Liver (tissue), 9 donors: ENCODE measurements around the gene BHMT2. TPM values are rescaled to one million over a fixed set of nuclear protein-coding genes. Genes with fewer than 3 reads are reported as not detected.
A peak's percentile ranks its signal among the peaks of the same experiment; 100 is the strongest.

Experiments used
- DNase-seq: peaks from one replicate; pipeline ENCODE4 v3.0.0-alpha.2; 2017; ENCODE audit warnings: low spot score
- H3K27ac ChIP-seq, 2 donors: one replicate each; pipeline ENCODE4 v1.7.0; 2013; ENCODE audit warnings: inconsistent platforms in 2 of 2, low read length in 2 of 2, control low read depth in 1 of 2, low read depth in 1 of 2, mild to moderate bottlenecking in 1 of 2
- H3K27me3 ChIP-seq, 4 donors: one replicate each; pipeline versions ENCODE4 v1.6.1 to v1.7.0; 2013; ENCODE audit warnings: low read length in 3 of 4, inconsistent platforms in 1 of 4, mild to moderate bottlenecking in 1 of 4, moderate library complexity in 1 of 4; ENCODE audit not compliant: control insufficient read depth in 4 of 4, insufficient read depth in 4 of 4
- H3K36me3 ChIP-seq, 4 donors: one replicate each; pipeline versions ENCODE4 v1.6.1 to v1.7.0; 2013; ENCODE audit warnings: low read length in 3 of 4, mild to moderate bottlenecking in 3 of 4, low read depth in 1 of 4, moderate library complexity in 1 of 4; ENCODE audit not compliant: control insufficient read depth in 4 of 4, insufficient read depth in 3 of 4
- H3K4me1 ChIP-seq, 4 donors: one replicate each; pipeline versions ENCODE4 v1.6.1 to v1.7.0; 2013; ENCODE audit warnings: low read length in 3 of 4, mild to moderate bottlenecking in 3 of 4, moderate library complexity in 1 of 4; ENCODE audit not compliant: control insufficient read depth in 4 of 4, insufficient read depth in 4 of 4
- H3K4me3 ChIP-seq, 3 donors: one replicate each; pipeline versions ENCODE4 v1.6.1 to v1.7.0; 2013; ENCODE audit warnings: low read length in 3 of 3, control low read depth in 1 of 3, low read depth in 1 of 3, mild to moderate bottlenecking in 1 of 3
- H3K9ac ChIP-seq, 2 donors: one replicate each; pipeline ENCODE4 v1.7.0; 2013; ENCODE audit warnings: low read length in 2 of 2, mild to moderate bottlenecking in 2 of 2, moderate library complexity in 2 of 2, control low read depth in 1 of 2, low read depth in 1 of 2
- H3K9me3 ChIP-seq, 4 donors: one replicate each; pipeline versions ENCODE4 v1.6.1 to v1.7.0; 2013; ENCODE audit warnings: low read length in 3 of 4; ENCODE audit not compliant: control insufficient read depth in 4 of 4
- EGR1 ChIP-seq, 2 donors: IDR thresholded peaks; 2 replicates each; pipeline ENCODE4 v1.6.1; 2016 to 2018; ENCODE audit warnings: antibody characterized with exemption in 2 of 2, low read depth in 2 of 2
- FOXA2 ChIP-seq: IDR thresholded peaks from 2 replicates; pipeline ENCODE4 v1.6.1; 2016; ENCODE audit warnings: antibody characterized with exemption
- GABPA ChIP-seq, 2 donors: IDR thresholded peaks in 1 of 2; conservative IDR thresholded peaks in 1 of 2; 2 replicates each; pipeline ENCODE4 v1.6.1; 2016; ENCODE audit warnings: antibody characterized with exemption in 2 of 2, mild to moderate bottlenecking in 1 of 2, moderate library complexity in 1 of 2
- HNF4A ChIP-seq, 2 donors: conservative IDR thresholded peaks; 2 replicates each; pipeline ENCODE4 v1.6.1; 2016; ENCODE audit warnings: antibody characterized with exemption in 2 of 2, mild to moderate bottlenecking in 2 of 2
- HNF4G ChIP-seq: IDR thresholded peaks from 2 replicates; pipeline ENCODE4 v1.6.1; 2016; ENCODE audit warnings: antibody characterized with exemption
- JUND ChIP-seq, 2 donors: IDR thresholded peaks; 2 replicates each; pipeline ENCODE4 v1.6.1; 2016; ENCODE audit warnings: antibody characterized with exemption in 2 of 2
- NR2F2 ChIP-seq: IDR thresholded peaks from 2 replicates; pipeline ENCODE4 v1.6.1; 2016; ENCODE audit warnings: antibody characterized with exemption
- RAD21 ChIP-seq, 2 donors: IDR thresholded peaks; 2 replicates each; pipeline ENCODE4 v1.6.1; 2016; ENCODE audit warnings: antibody characterized with exemption in 2 of 2, mild to moderate bottlenecking in 2 of 2
- RXRA ChIP-seq, 2 donors: IDR thresholded peaks; 2 replicates each; pipeline ENCODE4 v1.6.1; 2017 to 2018; ENCODE audit warnings: antibody characterized with exemption in 2 of 2, mild to moderate bottlenecking in 1 of 2
- TAF1 ChIP-seq: conservative IDR thresholded peaks from 2 replicates; pipeline ENCODE4 v1.6.1; 2016; ENCODE audit warnings: antibody characterized with exemption, mild to moderate bottlenecking
- YY1 ChIP-seq: IDR thresholded peaks from 2 replicates; pipeline ENCODE4 v1.6.1; 2016; ENCODE audit warnings: antibody characterized with exemption, mild to moderate bottlenecking
- WGBS: extraction: QIAGEN DNeasy Blood & Tissue Kit; methylation state at CpG from one replicate; pipeline ENCODE4 v1.1.7; 2013; 5-methylcytosine and 5-hydroxymethylcytosine counted together
- polyA plus RNA-seq, 2 donors: library from polyadenylated mRNA; stranded (reverse) in 1 of 2; unstranded in 1 of 2; fragments of 200-250 nt in 1 of 2; fragments of >200 nt in 1 of 2; fragmentation: Nextera tagmentation in 1 of 2; extraction: Ambion mirVana in 1 of 2; gene quantifications; one replicate each; pipeline versions ENCODE4 v1.2.1 to v1.2.3, GENCODE V29; 2013 to 2015
- total RNA-seq, 2 donors: library from RNA; depleted of rRNA; stranded (reverse); fragments of >200 nt; gene quantifications; one replicate each; pipeline ENCODE4 v1.2.3, GENCODE V29; 2014
- TF ChIP-seq, protein P1 (sequence below): IDR thresholded peaks from 2 replicates; pipeline ENCODE4 v1.6.1; 2016; ENCODE audit warnings: antibody characterized with exemption, mild to moderate bottlenecking
- TF ChIP-seq, protein P2 (sequence below): fragments of 150-350 bp; IDR thresholded peaks from 2 replicates; pipeline ENCODE4 v1.5.1; 2017; ENCODE audit warnings: improper control_type of control experiment, low read depth, low read length; ENCODE audit not compliant: missing input control
- TF ChIP-seq, protein P3 (sequence below): IDR thresholded peaks from 2 replicates; pipeline ENCODE4 v1.6.1; 2016; ENCODE audit warnings: antibody characterized with exemption
- TF ChIP-seq, protein P4 (sequence below): IDR thresholded peaks from 2 replicates; pipeline ENCODE4 v1.6.1; 2016; ENCODE audit warnings: antibody characterized with exemption
- donor health status: healthy.
- donor health status: healthy.
- donor health status: healthy.
- donor health status: healthy.
- donor health status: healthy.

Gene BHMT2, protein sequence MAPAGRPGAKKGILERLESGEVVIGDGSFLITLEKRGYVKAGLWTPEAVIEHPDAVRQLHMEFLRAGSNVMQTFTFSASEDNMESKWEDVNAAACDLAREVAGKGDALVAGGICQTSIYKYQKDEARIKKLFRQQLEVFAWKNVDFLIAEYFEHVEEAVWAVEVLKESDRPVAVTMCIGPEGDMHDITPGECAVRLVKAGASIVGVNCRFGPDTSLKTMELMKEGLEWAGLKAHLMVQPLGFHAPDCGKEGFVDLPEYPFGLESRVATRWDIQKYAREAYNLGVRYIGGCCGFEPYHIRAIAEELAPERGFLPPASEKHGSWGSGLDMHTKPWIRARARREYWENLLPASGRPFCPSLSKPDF
- 100 to 1,000 TPM in 1 of 2 donors, 10 to 100 TPM in 1; 62.3 to 374 TPM for total RNA-seq
- polyA plus RNA-seq: 100 to 1,000 TPM; 216 to 326 TPM

DNA sequence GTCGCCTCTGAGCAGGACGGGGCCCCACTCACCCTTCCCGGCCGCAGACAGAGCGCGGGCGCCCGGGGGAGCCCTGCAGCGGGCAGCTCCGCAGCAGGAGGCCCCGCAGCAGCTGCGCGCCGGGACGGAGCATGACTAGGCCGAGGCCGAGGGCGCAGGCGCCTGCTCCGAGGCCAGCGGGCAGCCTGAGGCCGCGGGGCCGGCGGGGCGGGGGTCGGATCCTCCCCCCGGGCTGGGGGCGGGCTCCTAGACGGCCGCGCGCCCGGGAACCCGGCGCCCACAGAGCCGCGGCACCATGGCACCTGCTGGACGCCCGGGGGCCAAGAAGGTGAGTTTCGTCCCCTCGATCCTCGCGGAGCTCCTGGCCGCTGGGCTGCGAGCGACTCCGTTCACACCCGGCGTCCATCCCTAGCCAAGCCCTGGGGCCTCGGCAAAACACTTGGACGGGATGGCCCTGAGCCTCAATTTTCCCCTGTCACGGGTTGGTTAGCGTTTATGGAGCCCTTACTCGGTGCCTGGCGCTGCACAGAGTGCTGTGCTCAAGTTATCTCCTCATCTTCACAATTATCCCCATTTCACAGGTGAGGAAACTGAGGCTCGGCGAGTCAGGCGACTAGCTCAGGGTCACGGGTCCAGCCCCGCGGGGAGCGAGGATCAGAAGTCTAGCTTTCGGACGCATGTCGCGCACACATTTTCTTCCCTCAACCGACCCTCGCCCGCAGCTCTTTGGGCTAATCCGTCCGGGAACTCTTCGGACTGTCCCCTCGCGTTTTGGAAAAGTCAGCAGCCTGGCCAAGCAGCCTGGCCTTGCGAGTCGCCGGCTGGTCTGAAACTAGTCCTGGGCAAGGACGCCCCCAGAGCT lies at the start of gene BHMT2, which contains the start of gene DMGDH:
Gene BHMT2 (plus strand): TSS at position 280 of the 862 bp plus-strand sequence. CDS start 16 bp downstream, at position 296.
Gene DMGDH (minus strand): TSS at position 187 of the 862 bp plus-strand sequence. CDS start 54 bp downstream, at position 133.
- Histone ChIP-seq H3K9ac (peak within 1 kb of the TSS; percentile 94 to 100), H3K27ac (peak within 1 kb of the TSS; percentile 98 to 99), H3K9me3 (no peaks in the 10 kb centered on the region), H3K27me3 (no peaks in the 10 kb centered on the region), H3K4me1 (peaks cover 2 to 37% (median 19%) of the 10 kb centered on the region in 4 donors), H3K36me3 (no peaks in the 10 kb centered on the region), H3K4me3 (peak within 1 kb of the TSS; percentile 73 to 81 (median 76))
- peak in 1 of 2 donors; percentile 15 for TF ChIP-seq RXRA (IDR thresholded peaks at IDR 0.05)
- peak; percentile 36 for TF ChIP-seq YY1
- TF ChIP-seq NR2F2: no peak
- TF ChIP-seq, protein P1, sequence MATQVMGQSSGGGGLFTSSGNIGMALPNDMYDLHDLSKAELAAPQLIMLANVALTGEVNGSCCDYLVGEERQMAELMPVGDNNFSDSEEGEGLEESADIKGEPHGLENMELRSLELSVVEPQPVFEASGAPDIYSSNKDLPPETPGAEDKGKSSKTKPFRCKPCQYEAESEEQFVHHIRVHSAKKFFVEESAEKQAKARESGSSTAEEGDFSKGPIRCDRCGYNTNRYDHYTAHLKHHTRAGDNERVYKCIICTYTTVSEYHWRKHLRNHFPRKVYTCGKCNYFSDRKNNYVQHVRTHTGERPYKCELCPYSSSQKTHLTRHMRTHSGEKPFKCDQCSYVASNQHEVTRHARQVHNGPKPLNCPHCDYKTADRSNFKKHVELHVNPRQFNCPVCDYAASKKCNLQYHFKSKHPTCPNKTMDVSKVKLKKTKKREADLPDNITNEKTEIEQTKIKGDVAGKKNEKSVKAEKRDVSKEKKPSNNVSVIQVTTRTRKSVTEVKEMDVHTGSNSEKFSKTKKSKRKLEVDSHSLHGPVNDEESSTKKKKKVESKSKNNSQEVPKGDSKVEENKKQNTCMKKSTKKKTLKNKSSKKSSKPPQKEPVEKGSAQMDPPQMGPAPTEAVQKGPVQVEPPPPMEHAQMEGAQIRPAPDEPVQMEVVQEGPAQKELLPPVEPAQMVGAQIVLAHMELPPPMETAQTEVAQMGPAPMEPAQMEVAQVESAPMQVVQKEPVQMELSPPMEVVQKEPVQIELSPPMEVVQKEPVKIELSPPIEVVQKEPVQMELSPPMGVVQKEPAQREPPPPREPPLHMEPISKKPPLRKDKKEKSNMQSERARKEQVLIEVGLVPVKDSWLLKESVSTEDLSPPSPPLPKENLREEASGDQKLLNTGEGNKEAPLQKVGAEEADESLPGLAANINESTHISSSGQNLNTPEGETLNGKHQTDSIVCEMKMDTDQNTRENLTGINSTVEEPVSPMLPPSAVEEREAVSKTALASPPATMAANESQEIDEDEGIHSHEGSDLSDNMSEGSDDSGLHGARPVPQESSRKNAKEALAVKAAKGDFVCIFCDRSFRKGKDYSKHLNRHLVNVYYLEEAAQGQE: peak; percentile 18
- TF ChIP-seq RAD21 (IDR thresholded peaks at IDR 0.05): no peak
- peak; percentile 34 to 35 for TF ChIP-seq HNF4A (conservative IDR thresholded peaks at IDR 0.05)
- TF ChIP-seq FOXA2: no peak
- DNase-seq: peak; percentile 53
- 14% methylated on average over 79 of the region's 79 CpGs for WGBS

DNA sequence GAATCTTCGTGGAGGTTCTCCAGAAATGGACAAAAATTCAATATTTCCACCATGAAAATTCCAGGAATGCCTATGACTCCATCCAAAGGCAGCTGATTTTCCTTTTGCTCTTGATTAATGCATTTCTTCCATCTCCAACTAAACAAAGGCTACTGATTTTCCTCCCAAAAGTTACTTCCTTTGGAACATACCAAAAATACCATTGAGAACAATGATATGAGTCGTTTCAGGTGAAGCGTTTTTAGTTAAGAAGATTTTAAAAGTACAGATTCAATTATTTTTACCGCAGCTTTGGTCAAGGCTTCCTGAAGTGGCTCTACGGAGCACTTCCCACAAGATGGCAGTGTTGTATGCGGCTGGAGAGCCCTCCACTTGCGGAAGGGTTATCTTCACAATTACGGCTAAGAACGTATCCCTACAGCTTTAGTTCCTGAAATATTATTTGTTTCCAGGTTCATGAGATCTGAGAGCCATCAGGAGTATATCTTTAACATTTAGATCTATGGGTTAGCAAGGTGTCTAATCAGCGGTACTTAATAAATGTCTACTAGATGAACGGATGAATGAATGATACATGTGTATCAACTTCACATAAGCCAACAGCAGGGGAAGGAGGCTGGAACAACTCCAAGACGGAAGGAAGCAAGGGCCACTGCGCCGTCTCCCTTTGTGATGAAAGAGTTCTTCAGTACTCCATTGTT lies 48.6 kb upstream of the BHMT2 start:
- WGBS: 35% methylated on average over 14 of the region's 14 CpGs
- H3K36me3 ChIP-seq: peaks cover 0 to 17% (median 5%) of the 10 kb centered on the region in 4 donors
- no peaks in the 10 kb centered on the region for H3K9me3 ChIP-seq
- H3K27me3 ChIP-seq: no peaks in the 10 kb centered on the region
- DNase-seq: peak; percentile 45
- no peak overlapping the region for H3K9ac ChIP-seq
- TF ChIP-seq GABPA (IDR thresholded peaks at IDR 0.05 in 1 of 2, conservative IDR thresholded peaks at IDR 0.05 in 1 of 2) (no peak), YY1 (no peak), RXRA (IDR thresholded peaks at IDR 0.05) (no peak), TAF1 (no peak), RAD21 (IDR thresholded peaks at IDR 0.05) (peak; percentile 90 to 94), EGR1 (IDR thresholded peaks at IDR 0.05; ENCODE audit: low read depth in 2 of 2) (no peak), JUND (IDR thresholded peaks at IDR 0.05) (no peak), HNF4A (conservative IDR thresholded peaks at IDR 0.05) (no peak), HNF4G (no peak)
- TF ChIP-seq, protein P2, sequence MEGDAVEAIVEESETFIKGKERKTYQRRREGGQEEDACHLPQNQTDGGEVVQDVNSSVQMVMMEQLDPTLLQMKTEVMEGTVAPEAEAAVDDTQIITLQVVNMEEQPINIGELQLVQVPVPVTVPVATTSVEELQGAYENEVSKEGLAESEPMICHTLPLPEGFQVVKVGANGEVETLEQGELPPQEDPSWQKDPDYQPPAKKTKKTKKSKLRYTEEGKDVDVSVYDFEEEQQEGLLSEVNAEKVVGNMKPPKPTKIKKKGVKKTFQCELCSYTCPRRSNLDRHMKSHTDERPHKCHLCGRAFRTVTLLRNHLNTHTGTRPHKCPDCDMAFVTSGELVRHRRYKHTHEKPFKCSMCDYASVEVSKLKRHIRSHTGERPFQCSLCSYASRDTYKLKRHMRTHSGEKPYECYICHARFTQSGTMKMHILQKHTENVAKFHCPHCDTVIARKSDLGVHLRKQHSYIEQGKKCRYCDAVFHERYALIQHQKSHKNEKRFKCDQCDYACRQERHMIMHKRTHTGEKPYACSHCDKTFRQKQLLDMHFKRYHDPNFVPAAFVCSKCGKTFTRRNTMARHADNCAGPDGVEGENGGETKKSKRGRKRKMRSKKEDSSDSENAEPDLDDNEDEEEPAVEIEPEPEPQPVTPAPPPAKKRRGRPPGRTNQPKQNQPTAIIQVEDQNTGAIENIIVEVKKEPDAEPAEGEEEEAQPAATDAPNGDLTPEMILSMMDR: peak; percentile 73
- TF ChIP-seq, protein P3, sequence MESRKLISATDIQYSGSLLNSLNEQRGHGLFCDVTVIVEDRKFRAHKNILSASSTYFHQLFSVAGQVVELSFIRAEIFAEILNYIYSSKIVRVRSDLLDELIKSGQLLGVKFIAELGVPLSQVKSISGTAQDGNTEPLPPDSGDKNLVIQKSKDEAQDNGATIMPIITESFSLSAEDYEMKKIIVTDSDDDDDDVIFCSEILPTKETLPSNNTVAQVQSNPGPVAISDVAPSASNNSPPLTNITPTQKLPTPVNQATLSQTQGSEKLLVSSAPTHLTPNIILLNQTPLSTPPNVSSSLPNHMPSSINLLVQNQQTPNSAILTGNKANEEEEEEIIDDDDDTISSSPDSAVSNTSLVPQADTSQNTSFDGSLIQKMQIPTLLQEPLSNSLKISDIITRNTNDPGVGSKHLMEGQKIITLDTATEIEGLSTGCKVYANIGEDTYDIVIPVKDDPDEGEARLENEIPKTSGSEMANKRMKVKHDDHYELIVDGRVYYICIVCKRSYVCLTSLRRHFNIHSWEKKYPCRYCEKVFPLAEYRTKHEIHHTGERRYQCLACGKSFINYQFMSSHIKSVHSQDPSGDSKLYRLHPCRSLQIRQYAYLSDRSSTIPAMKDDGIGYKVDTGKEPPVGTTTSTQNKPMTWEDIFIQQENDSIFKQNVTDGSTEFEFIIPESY: no peak
- TF ChIP-seq, protein P4, sequence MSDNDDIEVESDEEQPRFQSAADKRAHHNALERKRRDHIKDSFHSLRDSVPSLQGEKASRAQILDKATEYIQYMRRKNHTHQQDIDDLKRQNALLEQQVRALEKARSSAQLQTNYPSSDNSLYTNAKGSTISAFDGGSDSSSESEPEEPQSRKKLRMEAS: no peak
- H3K4me3 ChIP-seq: no peak overlapping the region
- no peak overlapping the region for H3K27ac ChIP-seq
- H3K4me1 ChIP-seq: peaks cover 7 to 31% (median 25%) of the 10 kb centered on the region in 4 donors
